Right cardiac atrium (tissue), 5 donors: ENCODE results near the gene KCNH5. TPM values are rescaled to one million over a fixed set of nuclear protein-coding genes. Genes with fewer than 3 reads are reported as not detected.

Source experiments
- ATAC-seq, 2 donors: fragments of 200-7000 bp; cut with Tn5 transposase; one replicate each; pipeline versions ENCODE4 v1.8.0 to v1.9.1; 2020; ENCODE audit warnings: moderate library complexity in 2 of 2, mild to moderate bottlenecking in 1 of 2
- DNase-seq, 3 donors: peaks; one replicate each; pipeline ENCODE4 v3.0.0-alpha.2; 2020
- H3K27ac ChIP-seq: one replicate; pipeline ENCODE4 v1.5.1; 2013; ENCODE audit warnings: mild to moderate bottlenecking, low read length, control low read depth, moderate library complexity
- H3K27me3 ChIP-seq: one replicate; pipeline ENCODE4 v1.6.1; 2013; ENCODE audit not compliant: control insufficient read depth, insufficient read depth
- H3K4me1 ChIP-seq: one replicate; pipeline ENCODE4 v1.6.1; 2013; ENCODE audit warnings: low read length; ENCODE audit not compliant: control insufficient read depth, insufficient read depth
- H3K4me3 ChIP-seq: one replicate; pipeline ENCODE4 v1.5.1; 2013; ENCODE audit warnings: low read length, control low read depth
- H3K9me3 ChIP-seq: one replicate; pipeline ENCODE4 v1.6.1; 2013; ENCODE audit warnings: low read length; ENCODE audit not compliant: control insufficient read depth
- WGBS: extraction: QIAGEN DNeasy Blood & Tissue Kit; methylation state at CpG from one replicate; pipeline ENCODE4 v1.1.7; 2013; 5-methylcytosine and 5-hydroxymethylcytosine counted together
- intact Hi-C, 4 donors: fragments of 100-400 bp; cut with DNase I; formaldehyde crosslinking; loops; one replicate each; pipeline versions ENCODE4 v1.11.0 to v1.14.0; 2022 to 2023
- polyA plus RNA-seq: library from polyadenylated mRNA; stranded (reverse); fragments of 200-250 nt; gene quantifications from one replicate; pipeline ENCODE4 v1.2.3, GENCODE V29; 2013
- total RNA-seq, 4 donors: library from RNA; stranded (reverse); fragmentation: NEBNext Ultra II Directional; extraction: Animal tissue kit (Norgen Biotek cat#: 25700); gene quantifications; one replicate each; pipeline ENCODE4 v1.2.1, GENCODE V29; 2021
- donor health status: healthy with polysubstance abuse.
- donor health status: DM: no; HTN: yes; CAD: no.
- donor health status: DM: no; HTN: no; CAD: no.
- donor health status: DM: no; HTN: yes; CAD: no; lungs with severe emphysema.
- donor health status: DM: yes; HTN: yes; CAD: no.

The KCNH5 gene
- total and polyA plus RNA-seq, 5 donors: not detected

DNA sequence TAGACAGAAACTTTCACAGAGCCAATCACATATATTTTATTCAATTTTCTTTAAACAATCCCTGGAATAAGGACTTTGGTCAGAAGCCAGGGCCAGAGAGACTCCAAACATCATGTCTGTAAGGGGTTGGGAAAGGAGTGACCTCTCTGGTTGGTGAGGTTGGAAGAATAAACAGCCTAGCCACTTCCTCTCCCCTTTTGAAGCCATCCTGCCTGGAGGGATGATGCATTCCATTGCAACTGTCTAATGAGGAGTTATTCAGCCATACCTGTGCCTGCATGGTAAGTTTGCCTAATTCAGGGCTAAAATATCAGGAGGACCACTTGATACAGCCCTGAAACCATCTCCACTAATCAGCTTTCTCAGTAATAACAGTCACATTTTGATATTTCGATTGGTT, 299.8 kb downstream of the KCNH5 start:
- intact Hi-C loops: no loop called here
- no peaks in the 10 kb centered on the region for H3K9me3 ChIP-seq
- H3K4me1 ChIP-seq: no peaks in the 10 kb centered on the region
- H3K27me3 ChIP-seq: no peaks in the 10 kb centered on the region
- ATAC-seq (no peak), DNase-seq (no peak)
- 72% methylated on average over 1 of the region's 1 CpG for WGBS
- no peak overlapping the region for H3K27ac ChIP-seq
- no peak overlapping the region for H3K4me3 ChIP-seq

DNA sequence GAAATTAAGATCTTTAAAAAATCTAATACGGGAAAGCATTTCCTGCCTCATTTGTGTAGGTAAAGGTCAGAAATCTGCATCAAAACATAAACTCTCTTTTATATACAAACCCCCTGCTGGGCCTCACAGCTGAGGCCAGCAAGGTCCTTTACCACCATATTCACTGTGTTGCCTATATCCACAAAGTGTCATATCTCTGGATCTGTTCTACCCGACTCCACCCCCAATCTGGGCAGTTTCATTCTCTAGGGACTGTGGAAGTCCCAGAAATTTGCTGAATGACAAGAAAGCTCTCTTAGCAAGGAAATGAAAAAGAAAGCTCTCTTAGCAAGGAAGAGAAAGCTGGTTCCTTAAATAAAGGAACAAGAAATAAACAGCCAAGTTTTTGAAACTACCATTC, 301.7 kb downstream of the KCNH5 start:
- H3K4me1 ChIP-seq: no peaks in the 10 kb centered on the region
- no peak for ATAC-seq
- H3K27ac ChIP-seq: no peak overlapping the region
- no peak for DNase-seq
- no peak overlapping the region for H3K4me3 ChIP-seq
- WGBS: 39% methylated on average over 2 of the region's 2 CpGs
- intact Hi-C loops: no loop called here
- no peaks in the 10 kb centered on the region for H3K9me3 ChIP-seq
- H3K27me3 ChIP-seq: no peaks in the 10 kb centered on the region

DNA sequence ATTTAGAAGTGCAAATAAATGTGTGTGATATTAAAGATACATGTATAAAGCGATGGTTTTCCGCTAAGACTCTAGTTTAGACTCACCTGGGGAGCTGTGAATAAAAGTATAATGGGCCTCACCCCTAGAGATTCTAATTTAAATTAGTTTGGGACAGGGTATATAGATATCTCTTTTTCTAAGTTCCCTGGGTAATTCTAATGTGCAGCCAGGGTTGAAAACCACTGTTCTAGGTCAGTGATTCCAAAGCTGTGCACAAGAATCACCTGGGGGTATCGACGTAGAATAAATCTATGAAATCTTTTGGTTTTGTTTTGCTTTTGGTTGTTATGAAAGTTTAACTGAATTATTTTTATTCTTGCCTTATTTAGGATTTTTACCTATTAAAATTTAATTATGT, 302.1 kb downstream of the KCNH5 start:
- Histone ChIP-seq H3K4me3 (no peak overlapping the region), H3K27me3 (no peaks in the 10 kb centered on the region), H3K27ac (no peak overlapping the region), H3K4me1 (no peaks in the 10 kb centered on the region), H3K9me3 (no peaks in the 10 kb centered on the region)
- 85% methylated on average over 4 of the region's 4 CpGs for WGBS
- intact Hi-C loops: no loop called here
- DNase-seq: no peak
- ATAC-seq: no peak

DNA sequence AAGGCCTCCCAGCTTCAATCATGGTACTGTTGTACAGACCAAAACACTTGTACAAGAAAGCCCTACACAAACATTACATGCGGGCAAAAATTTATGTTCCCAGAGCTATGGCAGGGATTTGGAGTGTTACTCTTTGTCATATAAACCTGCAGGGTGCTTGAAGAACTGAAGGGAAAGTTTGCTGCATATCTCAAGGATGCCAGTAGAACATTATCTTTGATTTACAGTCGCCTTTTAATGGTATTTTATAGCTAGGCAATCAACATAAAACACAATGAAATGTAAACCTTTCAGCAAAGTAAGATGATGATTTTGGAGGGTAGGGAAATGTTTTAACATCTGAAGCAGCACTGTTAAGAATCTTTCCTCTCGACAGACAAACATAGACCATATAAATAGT, 305.6 kb downstream of the KCNH5 start:
- DNase-seq: no peak
- WGBS: 74% methylated on average over 3 of the region's 3 CpGs
- Histone ChIP-seq H3K27ac (no peak overlapping the region), H3K9me3 (no peaks in the 10 kb centered on the region), H3K27me3 (no peaks in the 10 kb centered on the region), H3K4me1 (no peaks in the 10 kb centered on the region), H3K4me3 (no peak overlapping the region)
- intact Hi-C loops: no loop called here
- ATAC-seq: no peak

DNA sequence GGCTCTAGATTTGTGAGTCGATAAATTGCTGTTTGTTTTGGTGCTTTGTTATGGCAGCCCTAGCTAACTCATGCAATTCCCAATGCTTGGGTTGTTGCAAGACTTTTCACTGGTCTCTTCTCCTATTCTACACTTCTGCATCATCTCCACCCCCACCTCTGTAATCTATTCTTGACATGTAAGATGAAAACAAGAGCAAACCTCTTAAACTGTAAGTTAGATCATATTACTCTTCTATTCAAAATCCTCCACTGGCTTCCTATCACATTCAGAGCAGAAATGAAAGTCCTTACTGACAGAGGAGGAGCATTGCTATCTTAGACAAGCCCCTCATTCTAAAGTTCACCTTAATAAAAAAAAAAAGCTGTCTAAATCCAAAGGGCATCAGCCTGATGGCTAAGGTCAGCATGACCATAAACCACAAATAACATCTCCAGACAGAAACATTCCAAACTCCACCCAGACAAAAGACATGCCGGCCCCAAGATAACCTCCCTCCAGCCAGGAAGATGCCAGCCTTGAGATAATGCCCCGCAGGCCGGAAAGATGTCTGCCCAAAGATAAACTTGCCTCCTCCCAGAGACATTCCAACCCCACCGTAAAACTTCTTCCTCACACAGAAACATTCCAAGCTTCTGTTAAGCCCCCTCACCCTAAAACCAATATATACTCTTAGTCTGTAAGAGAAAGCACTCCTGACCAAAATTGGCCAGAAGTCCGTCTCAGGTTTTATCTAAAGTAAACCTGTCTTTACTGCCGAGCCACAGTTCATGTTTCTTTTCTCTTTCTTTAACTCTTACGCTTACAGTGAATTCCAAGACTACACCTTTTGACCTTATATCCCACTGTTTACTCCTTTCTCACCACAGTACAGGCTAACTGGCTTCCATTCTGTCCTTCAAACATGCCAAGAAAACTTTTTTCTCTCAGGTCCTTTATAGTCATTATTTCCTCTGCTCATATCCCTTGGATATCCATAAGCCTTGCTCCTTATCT, 308.9 kb downstream of the KCNH5 start:
- intact Hi-C loops: no loop called here
- no peaks in the 10 kb centered on the region for H3K9me3 ChIP-seq
- 62% methylated on average over 8 of the region's 8 CpGs for WGBS
- no peaks in the 10 kb centered on the region for H3K4me1 ChIP-seq
- H3K27ac ChIP-seq: no peak overlapping the region
- DNase-seq: no peak
- ATAC-seq: no peak
- no peak overlapping the region for H3K4me3 ChIP-seq
- no peaks in the 10 kb centered on the region for H3K27me3 ChIP-seq

DNA sequence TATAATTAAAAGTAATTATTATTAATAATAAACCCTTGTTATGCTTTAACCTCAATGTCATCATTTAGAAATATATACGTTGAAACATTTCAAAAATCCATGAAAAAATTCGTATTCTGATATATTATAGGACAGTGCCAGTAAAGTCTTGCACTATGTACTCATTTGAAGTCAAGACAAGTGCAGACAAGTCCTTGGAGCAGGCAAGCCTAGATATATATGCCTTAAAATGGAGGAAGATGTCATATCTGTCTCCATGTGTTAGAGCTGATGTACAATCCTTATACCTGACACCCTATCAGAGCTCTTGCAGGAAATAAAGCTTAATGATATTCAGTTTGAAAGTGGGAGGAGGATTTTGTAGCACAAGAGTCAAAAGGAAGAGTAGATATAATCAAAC, 310.4 kb downstream of the KCNH5 start:
- no peak for ATAC-seq
- no peak for DNase-seq
- no peaks in the 10 kb centered on the region for H3K9me3 ChIP-seq
- no peaks in the 10 kb centered on the region for H3K27me3 ChIP-seq
- no peaks in the 10 kb centered on the region for H3K4me1 ChIP-seq
- no peak overlapping the region for H3K27ac ChIP-seq
- intact Hi-C loops: no loop called here
- 80% methylated on average over 2 of the region's 2 CpGs for WGBS
- no peak overlapping the region for H3K4me3 ChIP-seq

DNA sequence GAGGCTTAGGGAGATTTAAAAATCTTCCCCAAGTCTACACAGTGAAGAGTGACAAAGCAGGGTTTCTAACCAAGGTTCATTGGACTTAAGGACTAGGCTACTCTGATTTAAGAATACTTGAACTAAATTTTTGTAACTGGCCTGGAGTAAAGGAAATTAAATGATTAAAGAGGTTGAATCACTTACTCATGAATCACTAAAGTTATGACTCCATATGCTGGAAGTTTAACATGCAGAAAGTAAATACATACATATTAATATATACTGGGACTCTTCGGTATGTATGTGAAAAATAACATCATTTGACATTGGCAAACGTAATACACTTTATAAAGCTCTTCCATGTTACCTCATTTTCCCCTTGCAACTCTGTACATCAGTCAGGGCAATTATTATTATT, 322.9 kb downstream of the KCNH5 start:
- no peaks in the 10 kb centered on the region for H3K27me3 ChIP-seq
- no peak overlapping the region for H3K27ac ChIP-seq
- 83% methylated on average over 2 of the region's 2 CpGs for WGBS
- ATAC-seq: no peak
- intact Hi-C loops: no loop called here
- no peaks in the 10 kb centered on the region for H3K4me1 ChIP-seq
- no peaks in the 10 kb centered on the region for H3K9me3 ChIP-seq
- no peak for DNase-seq
- H3K4me3 ChIP-seq: no peak overlapping the region

DNA sequence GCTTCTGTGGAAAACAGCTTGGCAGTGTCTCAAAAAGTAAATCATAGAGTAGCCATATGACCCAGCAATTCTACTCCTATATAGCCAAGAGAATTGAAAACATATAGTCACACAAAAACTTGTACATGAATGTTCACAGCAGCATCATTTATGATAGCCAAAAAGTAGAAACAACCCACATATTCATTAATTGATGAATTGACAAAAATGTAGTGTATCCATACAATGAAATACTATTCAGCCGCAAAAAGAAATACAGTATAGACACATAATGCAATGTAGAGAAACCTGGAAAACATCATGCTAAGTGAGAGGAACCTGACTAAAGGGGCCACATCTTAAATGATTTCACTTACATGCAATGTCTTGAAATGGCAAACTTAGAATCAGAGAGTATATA, 326.6 kb downstream of the KCNH5 start:
- Histone ChIP-seq H3K9me3 (no peaks in the 10 kb centered on the region), H3K4me3 (no peak overlapping the region), H3K27ac (no peak overlapping the region), H3K4me1 (no peaks in the 10 kb centered on the region), H3K27me3 (no peaks in the 10 kb centered on the region)
- WGBS: 100% methylated on average over 1 of the region's 1 CpG
- intact Hi-C loops: no loop called here
- ATAC-seq (no peak), DNase-seq (no peak)

DNA sequence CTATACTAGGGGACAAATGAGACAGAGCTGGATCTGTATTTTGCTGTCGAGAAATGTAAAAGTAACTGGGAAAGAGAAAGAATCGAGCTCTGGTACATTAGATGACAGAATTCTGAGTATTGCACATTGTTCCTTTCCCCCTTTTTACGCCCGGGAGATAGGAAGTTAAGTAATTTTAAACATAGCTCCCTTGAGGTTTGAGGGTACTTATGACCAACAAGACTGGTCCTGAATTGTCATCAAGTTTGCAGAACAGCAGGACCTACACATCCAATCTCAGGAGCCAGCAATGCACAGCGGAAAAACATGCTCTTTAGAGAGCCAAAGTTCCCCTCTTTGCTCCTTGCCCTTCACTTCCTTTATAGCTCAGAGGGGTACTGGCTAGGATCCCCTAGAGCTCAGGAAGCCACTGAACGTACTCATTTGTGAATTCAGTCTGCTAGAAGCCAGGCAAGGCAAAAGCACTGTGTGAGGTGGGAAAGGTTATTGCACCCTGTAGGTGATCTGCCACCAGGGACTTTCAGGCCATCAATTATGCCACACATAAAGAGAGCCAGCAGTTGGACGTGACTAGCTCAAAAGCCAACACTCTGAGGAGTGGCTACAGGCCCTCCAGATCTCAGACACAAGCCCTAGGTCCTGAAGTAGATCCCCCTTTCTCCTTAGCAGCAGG, 333.8 kb downstream of the KCNH5 start:
- Histone ChIP-seq H3K27ac (no peak overlapping the region), H3K4me3 (no peak overlapping the region), H3K4me1 (no peaks in the 10 kb centered on the region), H3K27me3 (no peaks in the 10 kb centered on the region), H3K9me3 (no peaks in the 10 kb centered on the region)
- ATAC-seq (no peak), DNase-seq (no peak)
- intact Hi-C loops: no loop called here
- 55% methylated on average over 7 of the region's 7 CpGs for WGBS

DNA sequence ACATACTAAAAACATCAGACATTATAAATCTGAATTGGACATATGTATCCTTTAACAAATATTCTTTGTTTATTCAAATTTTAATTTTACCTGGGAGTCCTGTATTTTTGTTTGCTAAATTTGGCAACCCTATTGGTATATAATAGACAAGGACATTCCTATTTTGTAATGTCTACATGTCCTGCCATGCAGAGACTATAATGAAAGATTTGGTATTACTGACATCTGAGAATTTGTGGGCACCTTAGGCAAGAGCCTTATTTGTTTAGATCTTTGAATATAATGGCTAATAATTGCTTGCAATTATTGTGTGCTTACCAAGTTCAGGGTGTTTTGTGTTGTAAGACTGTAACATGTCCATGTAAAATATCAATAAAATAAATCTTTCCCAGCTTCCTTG, 334.4 kb downstream of the KCNH5 start:
- Histone ChIP-seq H3K27me3 (no peaks in the 10 kb centered on the region), H3K27ac (no peak overlapping the region), H3K4me1 (no peaks in the 10 kb centered on the region), H3K9me3 (no peaks in the 10 kb centered on the region), H3K4me3 (no peak overlapping the region)
- intact Hi-C loops: no loop called here
- no peak for ATAC-seq
- no peak for DNase-seq

DNA sequence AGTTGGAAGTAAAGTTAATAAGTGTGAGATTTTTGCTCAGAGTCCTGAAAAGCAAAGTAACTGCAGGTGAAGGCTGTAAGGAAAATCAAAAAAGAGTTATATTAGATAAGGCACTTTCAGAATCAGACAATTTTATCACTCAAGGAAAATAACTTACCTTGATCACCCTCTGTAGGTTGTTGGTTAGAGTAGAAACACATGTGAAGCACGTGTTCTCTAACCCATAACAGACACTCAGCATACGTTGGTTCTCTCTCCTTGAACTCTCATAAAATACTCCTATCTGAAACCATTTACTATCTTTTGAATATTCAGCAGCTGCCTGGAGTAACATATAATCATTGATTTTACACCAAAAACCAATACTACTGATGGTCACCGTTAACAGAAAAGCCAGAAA, 335.5 kb downstream of the KCNH5 start:
- H3K9me3 ChIP-seq: no peaks in the 10 kb centered on the region
- no peak overlapping the region for H3K27ac ChIP-seq
- no peaks in the 10 kb centered on the region for H3K4me1 ChIP-seq
- no peak for ATAC-seq
- no peak for DNase-seq
- H3K27me3 ChIP-seq: no peaks in the 10 kb centered on the region
- 53% methylated on average over 3 of the region's 3 CpGs for WGBS
- H3K4me3 ChIP-seq: no peak overlapping the region
- intact Hi-C loops: no loop called here
